OCI-M1 (cell line): ENCODE measurements around the gene NMRAL1.

Source experiments
- DNase-seq: peaks from one replicate; lab custom pipeline; 2025; lab: John Stamatoyannopoulos, UW

The NMRAL1 gene

GRCh38 chr16:4474192-4474961 is at the start of gene NMRAL1:
Gene NMRAL1 (minus strand): TSS chr16:4474625. CDS start chr16:4474132, 493 bp downstream.
- DNase-seq: peak; percentile 97

GRCh38 chr16:4523686-4524085 is 49.3 kb upstream of the NMRAL1 start:
- DNase-seq: no peak

- no peak for DNase-seq
Measured at GRCh38 chr16:4522051-4522581, 47.7 kb upstream of the NMRAL1 start.

DNA sequence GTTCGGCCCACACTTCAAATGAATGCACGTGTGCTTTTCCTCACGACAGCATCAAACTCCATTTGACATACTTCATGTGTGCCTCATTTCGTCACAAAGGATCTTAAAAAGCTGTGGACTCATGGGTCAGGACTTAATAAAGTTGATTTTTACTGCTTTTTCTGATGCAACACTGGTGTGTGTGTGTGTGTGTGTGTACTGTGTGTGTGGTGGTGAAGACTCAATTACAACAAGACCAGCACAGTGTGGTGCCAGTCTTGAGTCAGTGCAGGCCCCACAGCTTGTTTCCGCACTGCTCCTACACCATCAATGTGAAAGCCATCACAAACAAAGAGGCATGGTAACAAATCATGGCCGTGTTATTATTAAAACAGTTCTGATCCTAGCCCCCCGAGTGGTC is 46.5 kb upstream of the NMRAL1 start:
- DNase-seq: no peak

DNA sequence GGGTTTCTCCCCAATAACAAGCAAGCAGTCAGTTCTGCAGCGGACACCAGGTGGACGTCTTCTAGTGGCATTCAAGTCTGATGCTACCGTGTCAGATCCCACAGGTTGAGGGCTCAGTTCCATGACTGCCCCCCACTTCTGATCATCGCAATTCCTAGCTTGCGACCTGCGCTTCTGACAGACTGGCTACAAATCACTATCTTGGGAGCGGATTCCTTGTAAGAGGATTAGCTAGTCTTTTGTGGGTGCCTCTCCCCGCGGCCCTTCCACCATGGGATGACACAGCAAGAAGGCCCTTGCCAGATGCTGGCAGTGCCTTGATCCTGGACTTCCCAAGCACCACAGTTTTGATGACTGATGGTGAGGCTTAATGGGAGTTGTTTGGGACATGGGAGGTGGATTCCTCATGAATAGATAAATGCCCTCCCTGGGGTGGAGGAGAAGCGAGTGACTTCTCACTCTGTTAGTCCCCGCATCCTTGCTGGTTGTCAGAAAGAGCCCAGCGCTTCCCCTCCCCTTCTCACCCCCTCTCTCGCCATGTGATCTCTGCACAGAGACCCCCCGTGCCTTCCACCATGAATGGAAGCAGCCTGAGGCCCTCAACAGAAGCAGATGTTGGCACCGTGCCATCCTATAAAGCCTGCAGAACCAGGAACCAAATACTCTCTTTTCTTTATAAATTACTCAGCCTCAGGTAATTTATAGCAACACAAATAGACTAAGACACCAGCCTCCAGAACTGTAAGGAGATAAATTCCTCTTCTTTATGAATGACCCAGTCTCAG is 45.0 kb upstream of the NMRAL1 start:
- DNase-seq: no peak

DNA sequence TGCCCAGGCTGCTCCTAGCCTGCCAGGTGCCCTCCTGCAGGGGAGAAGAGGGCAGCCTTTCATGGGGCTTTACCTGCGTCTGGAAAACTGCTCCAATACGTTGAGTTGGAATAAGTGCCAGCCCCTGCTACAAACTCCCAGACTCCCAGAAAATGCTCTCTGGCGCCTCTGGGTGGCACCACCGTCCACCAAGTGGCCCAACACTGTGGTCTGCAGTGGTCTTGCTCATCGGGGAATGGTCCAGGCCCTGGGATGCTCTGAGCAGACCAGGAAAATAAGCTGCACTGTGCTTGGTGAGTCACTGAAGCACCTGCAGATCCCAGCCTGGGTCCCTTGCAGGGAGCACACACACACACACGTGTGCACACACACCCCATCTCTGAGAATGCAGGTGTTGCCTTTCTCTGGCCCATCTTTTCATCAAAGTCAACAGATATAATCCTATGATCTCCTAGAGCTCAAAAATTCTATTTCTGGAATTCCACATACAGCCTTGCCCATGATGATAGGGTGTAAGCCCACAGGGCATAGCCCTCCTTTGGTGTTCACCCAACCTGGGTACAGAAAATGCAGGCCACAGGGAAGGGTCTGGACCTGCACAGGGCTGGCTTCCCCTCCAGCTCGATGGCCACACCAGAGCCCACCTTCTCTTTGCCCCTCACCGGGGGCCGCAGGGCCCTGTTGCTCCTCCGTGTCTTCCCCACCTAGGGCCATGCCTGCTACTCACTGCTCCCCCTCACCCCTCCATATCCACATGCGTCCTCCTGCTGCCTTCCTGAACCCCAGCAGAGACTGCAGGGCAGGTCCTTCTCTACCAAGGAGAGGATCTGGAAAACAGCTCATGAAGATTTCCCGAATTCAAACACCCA is 43.6 kb upstream of the NMRAL1 start:
- peak; percentile 52 for DNase-seq

GRCh38 chr16:4515611-4516233 is 41.3 kb upstream of the NMRAL1 start:
- peak; percentile 82 for DNase-seq

- no peak for DNase-seq
Measured at GRCh38 chr16:4514606-4515005, 40.2 kb upstream of the NMRAL1 start.

DNA sequence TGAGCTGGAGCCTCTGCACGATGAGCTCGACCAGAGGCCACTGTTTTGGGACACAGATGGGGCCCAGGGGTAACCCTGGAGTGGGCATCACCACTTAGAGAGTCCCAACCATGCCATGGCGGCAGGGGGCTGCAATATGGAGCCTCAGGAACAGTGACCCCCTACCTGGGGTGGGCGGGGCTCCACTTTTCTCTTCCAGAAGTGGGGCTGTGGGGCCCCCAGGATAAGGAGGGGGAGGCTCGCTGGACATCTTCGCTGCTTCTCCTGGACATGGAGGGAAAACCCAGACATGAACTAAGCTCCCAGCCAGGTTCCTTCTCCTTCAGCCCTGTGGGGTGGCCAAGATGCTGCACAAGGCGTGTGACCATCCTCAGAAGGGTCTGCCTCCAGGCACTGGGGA is 39.5 kb upstream of the NMRAL1 start:
- no peak for DNase-seq

- no peak for DNase-seq
Measured at GRCh38 chr16:4513086-4513860, 38.8 kb upstream of the NMRAL1 start.

GRCh38 chr16:4512473-4512872 is 38.0 kb upstream of the NMRAL1 start:
- no peak for DNase-seq

DNA sequence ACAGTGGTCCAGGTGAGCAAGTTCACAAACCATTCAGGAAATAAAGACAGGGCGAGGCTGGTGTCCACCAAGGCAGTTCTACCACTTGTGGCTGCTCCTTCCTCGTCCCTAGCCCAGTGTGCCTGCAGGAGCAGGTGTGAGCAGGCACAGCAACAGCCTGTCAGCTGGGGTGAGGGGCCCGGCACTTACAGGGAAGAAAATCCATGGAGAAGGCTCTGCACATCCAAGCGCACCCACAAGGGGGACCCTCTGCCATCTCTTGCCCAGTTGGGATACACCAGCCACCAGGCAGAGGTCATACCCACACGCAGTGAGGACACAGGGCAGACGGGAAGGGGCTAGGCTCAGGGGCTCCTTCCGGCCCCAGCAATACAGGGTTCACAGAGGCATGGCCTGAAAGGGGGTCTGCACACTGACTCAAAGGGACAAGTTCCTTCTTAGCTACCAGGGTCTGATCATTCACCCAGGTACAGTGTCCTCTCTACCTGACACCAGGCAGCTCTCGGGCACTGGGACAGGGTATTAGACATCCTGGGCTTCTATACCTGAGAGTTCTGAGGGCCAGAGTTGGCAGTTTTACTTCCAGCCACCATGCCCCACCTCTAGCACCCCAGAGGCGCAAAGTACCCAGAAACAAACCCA is 37.1 kb upstream of the NMRAL1 start:
- peak; percentile 27 for DNase-seq

DNA sequence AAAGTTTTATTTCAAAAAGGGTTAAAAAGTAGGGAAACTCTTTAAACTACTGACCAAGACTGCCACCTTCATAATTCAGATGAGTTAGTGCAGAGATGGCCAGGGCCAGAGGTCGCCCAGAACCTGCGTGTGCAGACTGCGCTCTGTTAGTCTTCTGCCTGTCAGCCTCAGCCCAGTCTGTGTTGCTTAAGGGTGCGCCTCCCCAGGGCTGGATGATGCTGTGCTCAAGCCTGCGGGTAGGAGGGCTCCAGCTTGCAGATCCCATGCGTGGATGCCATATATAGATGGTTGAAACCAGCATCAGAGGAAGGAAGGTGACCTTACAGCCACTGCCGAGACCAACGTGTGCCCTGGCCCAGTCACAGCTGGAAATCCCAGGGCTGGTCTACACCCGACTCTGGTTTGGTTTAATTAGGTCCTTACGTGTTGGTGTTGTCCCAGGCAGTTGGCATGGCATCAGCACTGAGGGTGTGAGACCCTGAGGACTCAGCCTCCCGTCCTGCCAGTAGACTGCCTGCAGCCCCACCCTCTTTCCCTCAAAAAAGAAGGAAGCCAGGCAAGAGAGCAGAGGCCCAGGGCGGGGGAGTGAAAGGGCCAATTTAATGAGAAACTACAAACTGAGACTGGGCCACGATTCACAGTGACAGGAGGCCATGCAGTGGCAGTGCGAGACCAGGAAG is 36.5 kb upstream of the NMRAL1 start:
- no peak for DNase-seq

DNA sequence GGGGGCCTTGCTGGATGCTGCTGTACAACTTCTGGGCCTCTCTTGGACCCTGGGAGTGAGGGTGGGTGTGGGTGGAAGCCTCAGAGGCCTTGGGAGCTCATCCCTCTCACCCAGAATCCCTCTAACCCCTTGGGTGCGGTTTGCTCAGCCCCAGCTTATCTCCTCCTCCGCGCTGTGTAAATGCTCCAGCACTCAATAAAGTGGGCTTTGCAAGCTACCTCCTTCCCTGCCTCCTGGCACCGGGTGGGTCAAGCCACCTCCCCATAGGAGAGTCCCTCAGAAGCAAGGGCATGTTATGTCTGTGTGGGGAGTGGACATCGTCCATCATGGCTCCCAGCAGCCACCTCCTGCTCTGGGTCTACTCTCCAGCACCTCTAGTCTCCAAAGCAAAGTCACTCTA is 35.7 kb upstream of the NMRAL1 start:
- no peak for DNase-seq

DNA sequence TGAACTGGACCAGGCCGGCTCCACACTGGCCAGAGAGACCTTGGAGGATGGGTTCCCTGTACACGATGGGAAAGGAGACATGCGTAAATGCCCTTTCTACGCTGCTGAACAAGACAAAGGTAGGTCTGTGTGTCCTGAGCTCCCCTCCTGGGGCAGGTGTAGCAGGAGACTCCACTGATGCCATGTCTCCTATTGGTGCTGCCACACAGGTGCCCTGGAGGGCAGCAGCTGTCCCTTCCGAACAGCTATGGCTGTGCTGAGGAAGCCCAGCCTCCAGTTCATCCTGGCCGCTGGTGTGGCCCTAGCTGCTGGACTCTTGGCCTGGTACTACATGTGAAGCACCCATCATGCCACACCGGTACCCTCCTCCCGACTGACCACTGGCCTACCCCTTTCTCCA is 35.0 kb upstream of the NMRAL1 start:
- no peak for DNase-seq

- no peak for DNase-seq
Measured at GRCh38 chr16:4508806-4509205, 34.4 kb upstream of the NMRAL1 start.

GRCh38 chr16:4507588-4508345 is 33.3 kb upstream of the NMRAL1 start:
- no peak for DNase-seq

DNA sequence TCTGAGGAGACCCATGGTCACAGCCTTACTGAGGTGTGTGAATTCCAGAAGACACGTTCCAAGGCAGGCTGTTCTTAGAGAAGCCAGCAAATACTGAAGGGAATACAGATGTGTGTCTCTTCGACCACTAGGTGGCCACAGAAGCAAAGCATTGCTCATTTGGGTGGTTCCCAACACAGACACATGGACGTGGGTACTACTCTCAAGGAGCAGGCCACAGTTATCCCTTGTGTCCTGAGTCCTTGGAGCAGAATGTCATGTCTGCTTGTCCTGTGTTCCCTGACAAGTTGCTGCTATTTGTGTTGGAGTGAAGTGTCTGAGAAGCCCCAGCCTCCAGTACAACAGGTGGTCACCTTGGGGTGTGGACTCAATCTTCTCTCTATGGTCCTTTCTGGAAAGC is 32.0 kb upstream of the NMRAL1 start:
- DNase-seq: peak; percentile 75
